HepG2 (cell line): Measurements from ENCODE around the gene HS3ST4.

ENCODE experiments used
- BRCA1 ChIP-seq: sonication (generic); formaldehyde crosslinking; IDR thresholded peaks from 2 replicates; pipeline ENCODE4 v1.4.0; 2020; ENCODE audit warnings: missing genetic modification reagents
- EZH2 ChIP-seq: conservative IDR thresholded peaks from 2 replicates; pipeline ENCODE4 v1.6.1; 2012; ENCODE audit warnings: mild to moderate bottlenecking, low read depth, low read length, moderate library complexity
- HMG20B ChIP-seq: conservative IDR thresholded peaks from 2 replicates; pipeline ENCODE4 v1.6.1; 2016; ENCODE audit warnings: missing genetic modification reagents, missing compliant biosample characterization
- MED1 ChIP-seq: sonication (generic); formaldehyde crosslinking; IDR thresholded peaks from 2 replicates; pipeline ENCODE4 v1.4.0; 2020; ENCODE audit warnings: missing genetic modification reagents
- POLR2A ChIP-seq, 2 experiments: IDR thresholded peaks; 2 replicates each; pipeline ENCODE4 v1.6.1; 2011; ENCODE audit warnings: low read depth in 2 of 2, low read length in 2 of 2, mild to moderate bottlenecking in 1 of 2, moderate library complexity in 1 of 2; ENCODE audit not compliant: insufficient read depth in 1 of 2
- YY1 ChIP-seq: IDR thresholded peaks from 2 replicates; pipeline ENCODE4 v1.6.1; 2011; ENCODE audit warnings: low read length, low read depth, moderate library complexity, mild to moderate bottlenecking; ENCODE audit not compliant: insufficient read depth, insufficient replicate concordance
- ZZZ3 ChIP-seq: sonication (generic); formaldehyde crosslinking; IDR thresholded peaks from 2 replicates; pipeline ENCODE4 v1.4.0; 2020; ENCODE audit warnings: missing genetic modification reagents, mild to moderate bottlenecking, borderline replicate concordance
- TF ChIP-seq, protein P1 (sequence below): sonication (generic); formaldehyde crosslinking; IDR thresholded peaks from 2 replicates; pipeline ENCODE4 v1.8.0; 2022; ENCODE audit warnings: missing genetic modification reagents, mild to moderate bottlenecking, borderline replicate concordance
- TF ChIP-seq, protein P2 (sequence below): sonication (generic); formaldehyde crosslinking; IDR thresholded peaks from 2 replicates; pipeline ENCODE4 v1.5.0; 2020; ENCODE audit warnings: mild to moderate bottlenecking, missing genetic modification reagents, moderate library complexity
- TF ChIP-seq, protein P3 (sequence below): sonication (generic); formaldehyde crosslinking; IDR thresholded peaks from 2 replicates; pipeline ENCODE4 v1.9.0; 2021; ENCODE audit warnings: missing genetic modification reagents, borderline replicate concordance

DNA sequence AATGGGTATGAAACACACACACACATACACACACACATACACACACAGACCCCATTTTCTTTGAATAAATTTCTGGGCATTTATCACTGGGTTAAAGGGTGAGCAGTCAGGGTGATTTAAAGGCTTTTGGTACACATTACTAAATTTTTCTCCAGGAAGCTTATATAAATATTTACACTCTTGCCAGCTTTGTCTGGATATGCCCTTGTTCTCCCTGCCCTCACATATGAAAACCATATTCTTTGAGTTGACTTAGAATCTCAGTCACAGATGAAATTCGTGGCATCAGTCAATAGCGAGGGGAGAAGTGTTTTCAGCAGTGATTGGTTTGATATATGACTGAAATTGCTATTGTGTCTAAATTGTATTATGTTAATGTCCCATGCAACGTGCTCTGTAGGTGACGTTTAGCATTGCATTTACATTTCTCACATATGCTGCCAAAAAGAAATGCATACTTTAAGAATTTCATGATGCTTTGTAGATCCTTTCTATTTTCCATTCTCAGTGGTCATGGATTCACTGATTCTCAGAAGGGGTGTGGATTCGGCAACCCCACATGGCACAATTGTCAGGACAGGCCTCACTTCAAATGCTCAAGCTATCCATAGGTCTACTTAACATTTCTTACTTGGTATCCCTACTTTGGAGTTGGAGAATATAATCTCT, 34.8 kb downstream of the HS3ST4 start:
- no peak for TF ChIP-seq BRCA1
- no peak for TF ChIP-seq MED1 (CRISPR knock-in tag)
- no peak for TF ChIP-seq POLR2A (IDR thresholded peaks at IDR 0.05; ENCODE audit: insufficient read depth in 1 of 2, low read depth in 2 of 2, low read length in 2 of 2)
- no peak for TF ChIP-seq HMG20B (CRISPR knock-in tag)
- TF ChIP-seq, protein P1, sequence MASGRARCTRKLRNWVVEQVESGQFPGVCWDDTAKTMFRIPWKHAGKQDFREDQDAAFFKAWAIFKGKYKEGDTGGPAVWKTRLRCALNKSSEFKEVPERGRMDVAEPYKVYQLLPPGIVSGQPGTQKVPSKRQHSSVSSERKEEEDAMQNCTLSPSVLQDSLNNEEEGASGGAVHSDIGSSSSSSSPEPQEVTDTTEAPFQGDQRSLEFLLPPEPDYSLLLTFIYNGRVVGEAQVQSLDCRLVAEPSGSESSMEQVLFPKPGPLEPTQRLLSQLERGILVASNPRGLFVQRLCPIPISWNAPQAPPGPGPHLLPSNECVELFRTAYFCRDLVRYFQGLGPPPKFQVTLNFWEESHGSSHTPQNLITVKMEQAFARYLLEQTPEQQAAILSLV (CRISPR knock-in tag) = no peak
- TF ChIP-seq, protein P2, sequence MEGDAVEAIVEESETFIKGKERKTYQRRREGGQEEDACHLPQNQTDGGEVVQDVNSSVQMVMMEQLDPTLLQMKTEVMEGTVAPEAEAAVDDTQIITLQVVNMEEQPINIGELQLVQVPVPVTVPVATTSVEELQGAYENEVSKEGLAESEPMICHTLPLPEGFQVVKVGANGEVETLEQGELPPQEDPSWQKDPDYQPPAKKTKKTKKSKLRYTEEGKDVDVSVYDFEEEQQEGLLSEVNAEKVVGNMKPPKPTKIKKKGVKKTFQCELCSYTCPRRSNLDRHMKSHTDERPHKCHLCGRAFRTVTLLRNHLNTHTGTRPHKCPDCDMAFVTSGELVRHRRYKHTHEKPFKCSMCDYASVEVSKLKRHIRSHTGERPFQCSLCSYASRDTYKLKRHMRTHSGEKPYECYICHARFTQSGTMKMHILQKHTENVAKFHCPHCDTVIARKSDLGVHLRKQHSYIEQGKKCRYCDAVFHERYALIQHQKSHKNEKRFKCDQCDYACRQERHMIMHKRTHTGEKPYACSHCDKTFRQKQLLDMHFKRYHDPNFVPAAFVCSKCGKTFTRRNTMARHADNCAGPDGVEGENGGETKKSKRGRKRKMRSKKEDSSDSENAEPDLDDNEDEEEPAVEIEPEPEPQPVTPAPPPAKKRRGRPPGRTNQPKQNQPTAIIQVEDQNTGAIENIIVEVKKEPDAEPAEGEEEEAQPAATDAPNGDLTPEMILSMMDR = no peak
- no peak for TF ChIP-seq YY1
- no peak for TF ChIP-seq ZZZ3 (CRISPR knock-in tag)
- TF ChIP-seq, protein P3, sequence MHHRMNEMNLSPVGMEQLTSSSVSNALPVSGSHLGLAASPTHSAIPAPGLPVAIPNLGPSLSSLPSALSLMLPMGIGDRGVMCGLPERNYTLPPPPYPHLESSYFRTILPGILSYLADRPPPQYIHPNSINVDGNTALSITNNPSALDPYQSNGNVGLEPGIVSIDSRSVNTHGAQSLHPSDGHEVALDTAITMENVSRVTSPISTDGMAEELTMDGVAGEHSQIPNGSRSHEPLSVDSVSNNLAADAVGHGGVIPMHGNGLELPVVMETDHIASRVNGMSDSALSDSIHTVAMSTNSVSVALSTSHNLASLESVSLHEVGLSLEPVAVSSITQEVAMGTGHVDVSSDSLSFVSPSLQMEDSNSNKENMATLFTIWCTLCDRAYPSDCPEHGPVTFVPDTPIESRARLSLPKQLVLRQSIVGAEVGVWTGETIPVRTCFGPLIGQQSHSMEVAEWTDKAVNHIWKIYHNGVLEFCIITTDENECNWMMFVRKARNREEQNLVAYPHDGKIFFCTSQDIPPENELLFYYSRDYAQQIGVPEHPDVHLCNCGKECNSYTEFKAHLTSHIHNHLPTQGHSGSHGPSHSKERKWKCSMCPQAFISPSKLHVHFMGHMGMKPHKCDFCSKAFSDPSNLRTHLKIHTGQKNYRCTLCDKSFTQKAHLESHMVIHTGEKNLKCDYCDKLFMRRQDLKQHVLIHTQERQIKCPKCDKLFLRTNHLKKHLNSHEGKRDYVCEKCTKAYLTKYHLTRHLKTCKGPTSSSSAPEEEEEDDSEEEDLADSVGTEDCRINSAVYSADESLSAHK (CRISPR knock-in tag) = no peak
- TF ChIP-seq EZH2 = no peak
